GM20431 (cell line): ENCODE data around the gene DNAJC13.
"Not testable (repeated sequence)": the region's sequence is repeated elsewhere in the genome, so short reads cannot be mapped to it uniquely, and the experiment has no call there.

Source experiments
- in situ Hi-C: fragments of 300-500 bp; cut with MseI, MboI; formaldehyde crosslinking; loops from one replicate; pipeline ENCODE4 v1.15.0; 2020; ENCODE audit warnings: low sequenced_read_pairs; ENCODE audit not compliant: unreplicated experiment

Gene DNAJC13

DNA sequence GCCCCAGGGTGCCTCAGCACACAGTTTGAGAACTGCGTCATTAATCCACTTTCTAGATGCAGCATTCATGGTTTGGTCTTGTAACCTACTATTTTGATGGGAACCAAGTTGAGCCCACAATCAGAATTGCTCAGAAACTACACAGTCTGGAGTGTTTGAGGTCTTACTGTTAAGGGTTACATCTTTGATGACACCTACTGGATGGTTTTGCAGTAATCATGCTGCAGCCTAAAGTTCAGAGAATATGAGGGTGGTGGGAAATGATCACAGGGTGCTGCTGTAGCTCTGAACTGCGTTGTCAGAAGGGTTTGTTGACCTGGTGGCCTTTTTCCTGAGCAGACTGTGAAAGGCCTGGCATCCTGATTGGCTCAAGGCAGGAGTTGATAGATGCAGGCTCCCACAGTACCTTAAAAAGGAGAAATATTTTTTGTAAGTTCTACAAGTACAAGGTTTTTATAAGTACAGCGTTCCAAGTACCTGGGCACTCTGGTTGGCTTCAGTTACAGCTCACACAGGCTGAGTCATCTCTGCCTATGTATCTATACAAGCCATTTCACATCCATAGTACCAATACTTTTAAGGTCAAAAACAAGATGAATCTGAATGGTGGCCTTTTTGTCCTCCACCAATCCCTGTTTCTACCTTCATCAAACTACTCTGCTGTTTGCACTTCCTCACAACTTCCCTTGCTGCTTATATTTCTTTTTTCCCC lies 119.3 kb downstream of the DNAJC13 start:
- in situ Hi-C loops = loop anchor here (10.0 kb wide), 1 partner anchor 108 kb away; no protein-coding TSS in a partner anchor

- in situ Hi-C loops = loop anchor here (10.0 kb wide), 1 partner anchor 108 kb away; no protein-coding TSS in a partner anchor
These were observed 120.0 kb downstream of the DNAJC13 start for GRCh38 chr3:132537297-132537696.

GRCh38 chr3:132538072-132538471 lies 120.8 kb downstream of the DNAJC13 start:
- in situ Hi-C loops = loop anchor here (10.0 kb wide), 1 partner anchor 107 kb away; no protein-coding TSS in a partner anchor

DNA sequence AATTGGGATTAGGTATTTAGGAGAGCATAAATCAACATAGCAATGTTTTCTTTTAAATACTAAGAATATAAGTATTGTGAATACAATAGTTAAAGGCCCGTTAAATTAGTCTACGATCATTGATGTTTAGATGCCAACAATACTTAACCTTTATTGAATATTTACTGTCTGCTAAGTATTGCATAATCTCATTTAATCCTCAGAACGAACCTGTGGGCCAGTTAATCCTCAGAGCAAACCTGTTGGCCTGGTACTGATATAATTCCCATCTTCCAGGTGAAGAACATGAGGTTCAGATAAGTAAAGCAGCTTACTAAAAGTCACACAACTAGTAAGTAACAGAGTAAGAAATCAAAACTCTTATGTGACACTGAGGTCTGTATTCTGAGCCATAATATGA lies 122.4 kb downstream of the DNAJC13 start:
- in situ Hi-C loops = loop anchor here (10.0 kb wide), 1 partner anchor 105 kb away; no protein-coding TSS in a partner anchor

DNA sequence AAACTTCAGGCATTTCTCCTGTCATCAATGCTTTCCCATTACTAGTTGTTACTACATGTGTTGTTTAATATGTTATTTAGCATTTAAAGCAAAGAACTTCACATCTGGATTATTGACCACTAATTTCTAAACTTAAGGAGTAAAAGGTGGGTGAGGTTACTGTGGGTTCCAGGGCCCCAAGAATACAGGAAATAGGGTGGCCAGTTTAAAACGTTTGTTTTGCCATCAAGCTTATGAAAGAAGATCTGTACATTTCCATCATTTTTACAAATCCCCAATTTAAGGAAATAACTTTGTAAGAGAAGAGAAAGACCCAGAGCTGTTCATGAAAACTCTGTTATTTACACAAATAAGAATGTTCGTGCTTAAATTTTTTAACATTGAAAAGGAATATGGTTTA lies 125.3 kb downstream of the DNAJC13 start:
- in situ Hi-C loops = no loop called here

- in situ Hi-C loops = no loop called here
These were observed 125.9 kb downstream of the DNAJC13 start for GRCh38 chr3:132543011-132543739.

DNA sequence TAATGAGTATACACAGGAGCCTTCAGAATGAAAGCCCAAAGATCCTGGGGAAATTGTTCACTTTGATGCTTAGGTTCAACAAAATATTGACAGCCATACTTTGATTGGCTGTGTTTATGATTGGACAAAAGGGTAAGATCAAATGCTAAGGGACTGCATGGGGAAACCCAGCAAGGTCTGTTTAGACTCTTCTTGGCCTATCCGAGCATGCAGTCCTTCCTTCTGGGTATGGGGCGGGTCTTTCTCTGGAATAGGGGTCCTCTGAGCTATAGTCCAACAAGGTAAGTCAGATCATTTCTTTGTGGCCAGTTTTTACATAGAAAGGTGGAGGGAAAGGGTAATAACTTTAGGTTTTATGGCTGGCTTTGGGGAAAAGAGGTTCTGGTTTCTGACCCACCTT lies 126.8 kb downstream of the DNAJC13 start:
- in situ Hi-C loops = no loop called here

- in situ Hi-C loops = no loop called here
These were observed 128.2 kb downstream of the DNAJC13 start for GRCh38 chr3:132545471-132545870.

DNA sequence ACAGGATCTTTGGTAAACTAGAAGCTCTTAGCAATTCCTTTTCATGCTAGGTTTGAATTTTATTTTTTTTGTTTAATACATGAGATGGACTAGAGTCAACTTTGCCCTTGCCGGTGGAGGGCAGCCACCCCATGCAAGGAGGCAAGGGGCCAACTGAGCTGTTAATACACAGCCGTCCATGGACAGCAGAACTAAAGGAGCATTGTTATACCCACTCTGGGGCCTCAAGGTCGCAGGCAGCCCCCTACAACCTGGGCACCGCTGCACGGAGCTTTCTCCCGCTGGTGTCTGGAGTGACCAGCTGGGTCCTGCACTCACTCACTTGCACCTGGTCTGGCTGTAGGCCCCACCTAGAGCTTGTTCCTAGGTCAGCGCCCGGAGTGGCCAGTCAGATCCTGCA lies 131.9 kb downstream of the DNAJC13 start:
- in situ Hi-C loops = no loop called here

DNA sequence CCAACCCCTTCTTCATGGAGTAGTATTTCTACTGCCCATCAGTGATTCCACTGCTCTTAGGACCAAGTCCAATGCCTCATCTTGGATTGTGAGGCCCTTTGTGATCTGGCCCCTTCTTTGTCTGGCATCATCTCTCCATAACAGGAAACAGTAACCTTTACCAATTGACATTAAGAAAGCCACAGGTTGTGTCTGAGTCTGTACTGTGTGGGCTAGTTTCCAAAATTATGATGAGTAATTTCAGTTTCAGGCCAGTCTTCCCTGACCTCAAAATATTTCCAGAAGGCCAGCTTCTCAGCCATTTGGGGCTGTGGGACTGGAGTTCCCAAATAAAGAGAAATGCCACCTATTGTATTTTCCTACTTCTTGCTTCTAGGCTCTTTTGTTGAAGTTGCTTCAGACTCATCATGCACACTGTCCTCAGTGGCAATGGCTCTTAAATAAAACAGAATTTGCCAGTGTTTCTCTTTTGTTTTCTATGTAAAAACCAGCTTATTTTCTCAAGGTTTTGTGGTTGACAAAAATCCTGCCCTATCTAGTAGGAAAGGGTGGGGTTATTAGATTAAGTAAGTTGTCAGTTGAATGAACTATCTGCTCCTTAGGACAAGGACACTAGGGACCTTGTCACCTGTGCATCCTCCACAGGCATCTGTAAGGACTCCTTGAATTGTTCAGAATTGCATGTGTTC lies 132.7 kb downstream of the DNAJC13 start:
- in situ Hi-C loops = no loop called here

GRCh38 chr3:132550579-132551305 lies 133.4 kb downstream of the DNAJC13 start:
- in situ Hi-C loops = no loop called here

GRCh38 chr3:132553826-132554225 lies 136.5 kb downstream of the DNAJC13 start:
- in situ Hi-C loops = no loop called here

DNA sequence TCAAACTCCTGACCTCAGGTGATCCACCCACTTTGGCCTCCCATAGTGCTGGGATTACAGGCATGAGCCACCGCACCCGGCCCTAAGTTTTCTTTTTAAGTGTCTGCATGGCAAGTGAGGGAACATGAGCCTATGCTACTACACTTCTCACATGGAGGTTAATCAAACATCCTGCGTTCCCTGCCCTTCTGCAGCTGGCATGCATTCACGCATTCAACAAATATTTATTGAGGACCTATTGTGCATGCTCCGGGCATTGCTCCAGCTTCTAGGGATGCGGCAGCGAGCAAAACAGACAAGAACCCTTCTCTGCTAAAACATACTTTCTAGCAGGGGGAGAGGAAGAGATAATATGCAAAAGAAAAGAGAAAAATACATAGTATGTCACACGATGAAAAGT lies 137.1 kb downstream of the DNAJC13 start:
- in situ Hi-C loops = no loop called here

GRCh38 chr3:132555306-132556035 lies 138.2 kb downstream of the DNAJC13 start:
- in situ Hi-C loops = no loop called here

DNA sequence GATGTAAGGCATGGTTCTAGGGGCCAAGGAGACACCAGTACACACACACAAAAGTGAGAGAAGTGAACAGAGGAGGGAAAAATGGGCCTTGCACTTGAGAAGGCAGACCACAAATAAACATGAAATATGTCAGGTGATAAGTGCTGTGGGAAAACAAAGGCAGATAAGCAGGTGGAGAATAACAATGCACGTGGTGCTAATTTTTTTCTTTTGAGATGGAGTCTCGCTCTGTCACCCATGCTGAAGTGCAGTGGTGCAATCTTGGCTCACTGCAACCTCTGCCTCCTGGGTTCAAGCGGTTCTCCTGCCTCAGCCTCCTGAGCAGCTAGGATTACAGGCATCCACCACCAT lies 138.7 kb downstream of the DNAJC13 start:
- in situ Hi-C loops = not testable (repeated sequence)

GRCh38 chr3:132556508-132557159 lies 139.3 kb downstream of the DNAJC13 start:
- in situ Hi-C loops = no loop called here

DNA sequence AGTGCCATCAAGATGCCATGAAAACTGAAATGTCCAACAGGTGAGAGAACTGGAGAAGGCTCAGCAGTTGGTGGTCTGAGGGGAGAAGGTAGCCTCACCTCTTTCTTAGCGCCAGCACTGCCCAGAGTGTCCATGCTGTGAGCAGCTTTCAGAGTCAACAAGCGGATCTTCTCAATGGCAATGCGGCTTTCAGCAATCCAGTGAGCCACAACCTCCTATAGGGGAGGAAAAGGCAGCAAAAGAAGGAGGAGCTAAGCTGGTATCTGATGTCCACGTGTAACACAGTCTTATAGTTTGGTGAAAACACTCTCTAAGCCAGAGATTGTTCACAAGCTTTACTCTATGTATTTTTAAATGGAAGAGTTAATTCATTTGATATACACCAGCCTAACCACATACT lies 143.7 kb downstream of the DNAJC13 start:
- in situ Hi-C loops = no loop called here

DNA sequence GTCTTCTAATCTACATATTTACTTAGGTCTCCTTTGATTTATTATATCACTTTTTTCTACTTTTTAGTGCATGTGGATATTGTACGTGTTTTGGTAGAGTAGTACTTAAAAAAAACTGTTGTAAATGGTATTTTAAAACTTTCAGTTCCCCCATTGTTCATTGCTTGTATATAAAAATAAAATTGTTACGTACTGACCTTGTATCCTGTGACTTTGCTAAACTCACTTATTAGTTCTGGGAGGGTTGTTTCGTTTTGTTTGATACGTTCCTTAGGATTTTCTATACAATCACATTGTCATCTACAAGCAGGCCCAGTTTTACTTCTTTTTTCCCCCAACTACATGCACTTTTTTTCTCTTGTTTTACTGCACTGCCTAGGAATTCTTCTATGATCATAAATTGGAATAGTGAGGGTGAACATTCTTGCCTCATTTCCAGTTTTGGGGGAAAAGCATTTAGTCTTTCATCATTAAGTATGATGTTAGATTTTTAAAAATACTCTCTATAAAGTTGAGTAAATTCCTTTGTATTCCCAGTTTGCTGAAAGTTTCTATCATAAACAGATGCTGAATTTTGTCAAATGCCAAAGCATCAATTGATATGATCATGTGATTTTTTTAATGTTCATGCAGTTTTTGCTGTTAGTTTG lies 146.2 kb downstream of the DNAJC13 start:
- in situ Hi-C loops = no loop called here

DNA sequence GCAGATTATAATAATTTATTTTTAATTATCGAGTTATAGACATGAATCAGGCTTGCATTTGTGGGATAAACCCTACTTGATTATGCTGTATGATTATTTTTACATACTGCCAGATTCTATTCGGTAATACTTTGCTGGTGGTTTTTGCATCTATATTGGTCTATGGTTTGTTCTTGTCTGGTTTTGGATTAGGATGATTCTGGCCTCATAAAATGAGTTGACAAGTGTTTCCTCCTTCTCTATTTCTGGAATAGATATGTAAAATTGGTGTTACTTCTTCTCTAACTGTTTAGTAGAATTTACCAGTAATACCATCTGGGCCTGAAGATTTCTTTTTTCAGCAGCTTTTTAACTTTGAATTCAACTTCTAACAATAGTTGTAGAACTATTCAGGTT lies 146.8 kb downstream of the DNAJC13 start:
- in situ Hi-C loops = no loop called here
